Stimulated activated CD8-positive, alpha-beta memory T cell treated with anti-CD3 and anti-CD28 coated beads, Interleukin-4, amount 100 ng/mL, for 1 hour (primary cell): ENCODE results near the gene ZNF750.

Experiments
- DNase-seq, 2 donors: peaks; one replicate each; pipeline ENCODE4 v3.0.0-alpha.2; 2020; ENCODE audit warnings: low read depth in 2 of 2, low spot score in 1 of 2

Gene ZNF750

DNA sequence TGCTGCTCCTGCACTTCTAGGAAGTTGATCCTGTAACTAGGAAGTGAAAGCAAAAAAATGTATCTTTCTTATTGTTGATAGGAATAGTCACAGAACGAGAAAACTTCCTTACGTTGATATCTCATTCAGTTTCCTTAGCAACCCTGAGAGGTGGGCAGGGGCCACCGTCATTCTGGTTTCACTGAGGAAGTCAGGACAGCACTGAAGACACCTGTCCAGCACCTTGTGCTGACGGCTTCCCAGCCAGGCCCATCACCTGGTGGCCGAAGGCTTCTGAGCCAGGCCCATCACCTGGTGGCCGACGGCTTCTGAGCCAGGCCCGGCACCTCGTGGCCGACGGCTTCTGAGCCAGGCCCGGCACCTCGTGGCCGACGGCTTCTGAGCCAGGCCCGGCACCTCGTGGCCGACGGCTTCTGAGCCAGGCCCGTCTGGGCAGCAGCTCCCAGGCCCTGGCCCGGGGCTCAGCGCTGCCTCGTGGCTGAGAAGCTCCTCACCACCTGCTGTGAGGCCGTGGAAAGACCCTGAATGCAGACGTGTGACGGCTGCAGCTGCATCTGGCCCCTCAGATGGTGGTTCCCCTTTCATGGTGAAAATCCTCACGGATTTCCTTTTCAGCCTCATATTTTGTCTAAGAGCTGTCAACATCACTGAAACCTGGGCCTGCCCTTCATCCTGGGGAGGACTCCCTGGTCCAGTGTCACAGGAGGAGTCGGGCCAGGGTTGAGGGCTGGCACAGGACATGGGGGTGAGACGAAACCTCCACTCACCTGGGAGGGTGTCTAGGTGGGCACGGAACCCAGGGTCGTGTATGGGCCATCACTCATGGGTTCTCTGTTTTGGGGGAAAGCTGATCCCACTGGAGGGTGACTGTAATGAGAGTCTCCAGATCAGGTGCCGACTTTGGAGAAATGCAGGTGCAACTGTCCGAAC, 33.0 kb upstream of the ZNF750 start:
- no peak for DNase-seq

DNA sequence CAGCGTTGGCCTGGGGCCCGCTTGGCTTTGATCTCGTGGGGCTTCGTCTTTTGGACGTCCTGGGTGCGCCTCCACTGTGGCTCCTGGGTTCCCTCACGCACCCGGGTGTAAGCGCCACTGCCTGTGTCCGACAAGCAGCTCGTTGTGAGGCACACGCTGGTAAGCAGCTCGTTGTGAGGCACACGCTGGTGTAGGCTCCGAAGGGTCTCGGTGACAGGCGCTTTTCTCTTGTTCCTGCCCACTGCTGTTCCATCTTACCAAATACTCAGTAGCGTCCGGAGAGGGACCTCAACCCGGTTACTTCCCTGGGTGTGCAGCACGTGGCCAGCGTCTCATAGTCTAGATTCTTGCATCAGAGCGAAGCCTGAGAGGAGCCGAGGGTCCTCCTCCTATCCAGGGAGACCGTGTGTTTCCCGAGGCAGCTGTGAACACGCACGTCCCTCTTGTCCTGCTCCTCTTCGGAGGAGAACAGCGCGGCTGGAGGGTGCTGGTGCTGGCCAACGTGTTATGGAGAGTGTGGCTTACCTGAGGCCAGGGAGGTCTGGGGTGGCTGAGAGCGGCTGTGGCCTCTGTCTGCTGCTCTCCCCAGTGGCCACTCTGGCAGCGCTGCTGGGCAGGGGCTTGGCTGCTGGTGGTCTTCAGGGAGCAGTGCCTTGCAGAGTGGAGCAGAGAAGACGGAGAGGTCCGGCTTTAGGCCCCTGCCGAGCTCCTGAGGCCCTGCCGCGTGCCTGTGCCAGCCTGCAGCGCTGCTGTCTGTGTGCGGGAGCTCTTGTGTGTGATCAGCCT, 32.1 kb upstream of the ZNF750 start:
- no peak for DNase-seq

DNA sequence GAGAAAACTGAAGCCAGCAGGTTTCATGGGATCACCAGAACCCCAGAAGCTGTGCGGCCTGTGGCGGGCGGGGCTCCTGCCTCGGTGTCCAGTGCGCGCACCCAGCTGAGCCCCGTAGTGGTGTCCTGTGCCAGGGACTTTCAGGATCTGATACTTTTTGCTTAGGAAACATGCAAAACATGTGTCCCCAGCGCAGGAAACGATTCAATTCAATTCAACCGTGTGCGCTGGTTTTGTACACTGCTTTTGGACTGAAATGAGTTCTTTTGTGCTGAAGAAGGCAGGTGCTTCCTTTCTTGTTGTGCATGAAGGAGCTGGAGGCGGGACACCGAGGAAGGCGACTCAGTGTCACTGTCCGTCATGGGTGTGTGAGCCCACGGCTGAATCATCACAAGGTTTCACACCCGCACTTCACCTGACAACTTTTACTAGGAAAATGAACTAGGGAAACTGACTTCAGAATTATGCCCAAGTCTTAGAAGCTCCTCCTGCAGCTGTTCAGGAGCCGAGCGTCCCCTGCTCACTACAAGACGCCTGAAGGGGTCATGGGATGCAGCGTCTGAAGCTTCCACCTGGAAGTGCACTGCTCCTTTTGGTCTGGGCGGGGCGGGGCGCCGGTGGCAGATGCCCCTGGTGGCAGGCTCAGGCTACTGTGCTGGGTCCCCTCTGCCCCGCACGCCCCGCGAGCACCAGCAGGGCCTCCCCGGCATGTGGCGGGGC, 31.4 kb upstream of the ZNF750 start:
- DNase-seq: no peak

DNA sequence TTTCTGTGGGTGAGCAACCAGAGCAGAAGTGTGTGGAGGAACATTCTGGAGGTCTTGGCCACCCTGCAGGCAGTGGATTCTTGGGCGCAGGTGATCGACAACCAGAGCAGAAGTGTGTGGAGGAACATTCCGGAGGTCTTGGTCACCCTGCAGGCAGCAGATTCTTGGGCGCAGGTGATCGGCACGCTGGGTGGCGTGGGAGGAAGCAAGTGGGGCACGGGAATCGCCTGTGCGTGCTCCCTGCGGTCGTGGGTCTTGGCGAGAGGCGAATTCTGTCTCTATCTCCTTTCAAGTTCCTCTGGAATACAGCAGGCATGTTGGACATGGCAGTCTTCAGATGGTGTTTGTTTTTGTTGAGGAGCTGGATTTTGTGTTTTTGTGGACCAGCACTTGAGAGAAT, 30.7 kb upstream of the ZNF750 start:
- no peak for DNase-seq

DNA sequence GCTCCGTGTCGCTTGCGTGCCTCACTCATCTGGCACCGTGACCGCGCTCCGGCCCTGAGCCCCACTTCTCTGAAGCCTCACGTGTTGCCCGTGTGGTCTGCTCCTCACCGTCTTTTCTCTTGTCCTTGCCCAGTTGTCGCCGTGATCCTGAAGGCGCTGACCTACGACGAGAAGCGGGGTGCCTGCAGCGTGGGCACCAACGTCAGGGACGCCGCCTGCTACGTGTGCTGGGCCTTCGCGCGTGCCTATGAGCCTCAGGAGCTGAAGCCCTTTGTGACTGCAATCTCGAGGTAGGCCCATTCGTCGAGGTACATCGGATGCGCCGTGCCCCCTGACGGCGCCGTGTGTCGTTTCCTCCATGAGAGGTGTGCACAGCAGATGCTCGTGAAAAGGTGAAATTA, 30.3 kb upstream of the ZNF750 start:
- no peak for DNase-seq

DNA sequence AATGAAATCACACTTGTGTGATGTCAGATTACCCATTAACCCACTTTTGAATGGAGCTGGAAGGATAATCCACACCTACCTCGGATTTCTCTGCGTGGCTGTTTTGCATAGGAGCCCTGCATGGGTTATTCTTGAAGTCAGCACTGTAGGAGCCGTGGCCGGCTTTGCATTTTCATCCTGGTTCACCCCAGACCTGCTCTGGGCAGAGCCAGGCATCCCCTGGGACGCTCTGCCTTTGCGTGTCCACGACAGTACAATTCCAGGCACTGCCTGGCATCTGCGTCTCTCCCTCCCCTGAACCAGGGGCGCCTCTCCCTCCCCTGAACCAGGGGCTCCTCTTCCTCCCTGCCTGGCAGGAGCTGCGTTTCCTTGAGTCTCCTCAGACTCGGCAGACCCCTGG, 29.7 kb upstream of the ZNF750 start:
- DNase-seq: no peak

DNA sequence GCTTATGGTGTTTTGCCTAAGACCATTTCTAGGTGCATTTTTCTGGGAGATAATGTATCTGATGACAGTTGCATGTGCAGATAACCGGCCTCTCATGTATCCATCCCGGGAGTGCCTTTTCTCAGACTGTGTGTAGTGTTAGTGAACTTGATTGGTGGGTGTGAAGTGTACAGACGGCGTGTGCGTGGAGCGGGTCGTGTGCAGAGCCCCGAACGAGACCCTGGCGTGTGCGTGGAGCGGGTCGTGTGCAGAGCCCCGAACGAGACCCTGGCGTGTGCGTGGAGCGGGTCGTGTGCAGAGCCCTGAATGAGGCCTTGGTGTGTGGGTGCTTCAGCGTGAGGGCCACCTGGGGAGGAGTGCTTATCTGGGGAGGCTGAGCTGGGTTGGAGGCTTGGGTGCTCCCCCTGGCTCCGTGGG, 28.9 kb upstream of the ZNF750 start:
- DNase-seq: no peak

DNA sequence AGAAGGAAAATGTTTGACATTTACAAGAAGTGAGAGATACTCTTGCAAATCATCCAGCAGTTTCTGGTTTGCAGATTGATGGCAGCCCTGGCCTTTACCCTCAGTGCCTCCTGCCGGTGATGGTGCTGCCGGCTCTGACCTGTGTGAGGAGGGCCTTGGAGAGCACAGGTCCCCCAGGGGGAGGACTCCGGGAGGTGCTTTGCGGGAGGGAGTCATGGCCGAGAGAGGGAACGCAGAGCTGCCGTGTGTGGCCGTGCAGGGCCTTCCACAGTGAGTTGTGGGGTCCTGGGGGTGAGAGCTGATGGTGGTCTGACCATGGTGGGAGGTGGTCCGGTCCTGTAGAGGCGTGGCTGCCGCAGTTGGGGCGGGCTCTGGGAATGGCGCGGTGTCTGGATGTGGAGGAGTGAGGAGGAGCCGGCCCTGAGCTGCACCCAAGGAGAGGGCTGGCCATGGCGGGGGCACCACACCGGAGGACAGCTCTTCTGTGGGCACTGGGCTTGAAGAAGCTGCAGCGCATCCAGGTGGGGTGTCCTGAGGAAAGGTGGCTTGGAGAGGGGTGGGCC, 28.0 kb upstream of the ZNF750 start:
- DNase-seq: no peak

DNA sequence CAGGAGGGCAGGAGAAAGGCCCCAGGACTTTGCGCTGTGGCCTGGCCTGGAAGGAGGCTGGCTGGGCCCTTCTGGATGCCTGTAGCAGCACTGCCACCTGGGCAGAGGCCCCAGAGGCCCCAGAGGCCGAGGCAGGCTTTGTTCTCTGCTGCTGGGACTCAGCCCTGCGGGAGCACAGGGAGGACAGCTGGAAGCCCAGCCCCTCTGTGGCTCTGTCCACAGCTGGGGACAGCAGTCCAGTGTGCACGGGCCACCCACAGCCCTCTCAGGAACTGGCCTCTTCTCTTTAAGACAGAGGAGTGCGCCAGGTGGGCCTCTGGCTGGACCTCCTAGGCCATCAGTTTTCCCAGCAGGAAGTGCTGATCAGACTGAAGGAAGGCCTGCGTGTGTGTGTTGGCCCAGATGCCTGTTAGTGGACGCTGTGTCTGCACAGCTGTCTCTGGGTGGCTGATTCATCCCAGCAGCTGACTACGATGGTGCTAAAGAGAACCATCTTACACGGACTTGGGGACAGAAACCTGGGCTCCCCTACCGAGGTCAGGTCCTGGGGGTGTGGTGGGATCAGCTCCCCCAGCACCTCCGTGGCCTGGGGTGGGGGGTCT, 26.9 kb upstream of the ZNF750 start:
- DNase-seq: no peak

DNA sequence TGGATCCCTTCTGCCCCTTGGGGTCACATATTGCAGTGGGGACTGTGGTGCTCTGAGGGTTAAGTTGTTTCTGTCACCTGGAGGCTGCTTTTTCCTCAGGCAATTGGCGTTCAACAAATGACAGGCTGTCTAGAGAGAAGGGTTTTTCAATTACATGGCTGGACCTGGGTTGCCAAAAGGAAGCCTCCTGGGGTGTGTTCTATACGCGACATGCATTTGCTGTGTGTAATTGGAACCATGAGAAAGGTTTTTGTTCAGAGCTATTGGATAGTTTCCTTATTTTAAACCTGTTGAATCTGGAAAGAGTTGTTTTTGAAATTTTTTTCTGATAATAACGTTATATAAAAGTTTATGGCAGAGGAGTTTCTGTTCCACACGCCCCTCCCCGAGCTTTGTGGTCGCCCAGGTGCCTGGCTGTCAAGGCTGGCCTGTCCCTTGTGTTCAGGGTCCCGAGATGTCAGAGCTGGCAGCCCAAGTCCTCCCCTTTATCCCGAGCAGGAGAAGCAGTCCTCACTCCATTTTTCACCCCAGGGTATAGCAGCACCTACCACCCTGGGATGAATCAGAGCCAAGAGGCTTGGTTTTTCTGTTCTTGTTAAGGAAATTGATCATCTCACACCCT, 26.1 kb upstream of the ZNF750 start:
- DNase-seq: no peak

DNA sequence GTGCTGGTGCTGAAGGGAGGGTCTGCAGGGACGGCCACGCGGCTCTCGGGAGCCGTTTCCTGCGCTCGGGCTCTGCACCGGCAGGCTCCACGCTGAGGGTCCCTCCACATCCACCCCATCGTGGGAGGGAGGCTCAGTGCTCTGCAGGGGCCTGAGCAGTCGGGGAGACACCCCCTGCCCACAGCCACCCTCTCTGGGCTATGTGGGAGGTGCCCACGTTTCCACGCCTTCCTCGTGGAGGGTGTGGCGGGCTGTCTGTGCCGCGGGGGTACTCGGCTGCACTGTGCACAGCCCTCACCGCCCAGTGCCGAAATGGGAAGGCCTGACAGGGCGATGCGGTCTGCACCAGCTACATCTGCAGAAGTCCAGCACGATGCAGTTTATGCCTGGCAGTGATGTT, 25.5 kb upstream of the ZNF750 start:
- DNase-seq: no peak

DNA sequence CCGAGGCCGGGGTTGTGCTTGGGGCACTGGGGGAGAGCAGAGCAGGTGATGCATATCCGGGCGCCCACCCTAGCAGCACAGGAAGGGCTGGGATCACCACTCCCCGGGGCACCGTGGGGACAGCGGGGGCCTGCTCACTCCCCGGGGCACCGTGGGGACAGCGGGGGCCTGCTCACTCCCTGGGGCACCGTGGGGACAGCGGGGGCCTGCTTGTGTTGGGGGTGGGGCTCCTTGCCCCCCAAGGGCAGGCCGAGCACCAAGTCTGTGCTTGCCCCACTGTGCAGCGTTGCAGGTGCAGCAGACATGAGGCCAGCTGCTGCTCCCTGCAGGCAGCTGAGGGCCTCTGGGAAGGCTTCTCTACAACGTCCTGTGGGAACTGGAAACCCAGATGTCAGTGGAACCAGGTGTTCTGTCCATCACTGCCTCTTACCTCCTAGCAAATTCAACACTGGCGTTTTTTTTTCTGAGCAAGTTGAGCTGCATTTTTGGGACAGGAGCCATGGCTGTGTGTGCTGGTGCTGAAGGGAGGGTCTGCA, 25.0 kb upstream of the ZNF750 start:
- no peak for DNase-seq

DNA sequence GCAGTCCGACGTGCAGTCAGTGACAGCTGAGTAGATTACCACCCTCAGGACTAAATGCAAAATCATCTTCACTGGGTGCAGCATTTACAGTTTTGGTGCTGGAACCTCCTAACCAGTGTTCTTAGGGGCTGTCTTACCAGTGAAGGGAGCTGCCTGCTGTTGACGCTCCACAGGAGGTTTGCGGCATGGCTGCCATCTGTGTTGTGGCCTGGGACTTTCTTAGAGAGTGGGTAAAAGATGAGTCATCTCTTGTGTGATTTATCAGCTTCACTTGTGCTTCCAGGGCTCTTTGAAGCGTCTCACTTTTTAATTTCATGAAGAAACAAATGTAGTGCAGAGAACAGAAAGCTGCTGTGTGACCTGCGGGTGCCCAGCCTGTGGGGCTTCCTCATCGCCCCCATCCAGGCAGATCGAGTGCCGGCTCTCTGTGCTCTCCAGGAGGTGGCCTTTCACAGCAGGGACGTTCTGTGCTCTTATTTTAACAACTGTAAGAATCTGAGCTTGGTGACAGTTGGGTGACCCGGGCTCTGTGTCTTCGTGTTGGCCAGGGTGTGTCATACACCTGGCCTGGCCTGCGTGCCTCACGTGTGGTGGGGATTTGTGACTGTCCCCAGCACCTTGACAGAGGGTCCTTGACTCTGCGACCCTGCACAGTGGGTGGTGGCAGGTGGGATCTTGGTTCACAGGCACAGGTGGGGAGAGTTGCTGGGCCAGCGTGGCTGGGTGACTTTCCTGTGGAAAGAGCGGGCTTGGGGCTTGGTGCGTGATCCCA, 24.3 kb upstream of the ZNF750 start:
- peak; percentile 47 to 78 for DNase-seq

DNA sequence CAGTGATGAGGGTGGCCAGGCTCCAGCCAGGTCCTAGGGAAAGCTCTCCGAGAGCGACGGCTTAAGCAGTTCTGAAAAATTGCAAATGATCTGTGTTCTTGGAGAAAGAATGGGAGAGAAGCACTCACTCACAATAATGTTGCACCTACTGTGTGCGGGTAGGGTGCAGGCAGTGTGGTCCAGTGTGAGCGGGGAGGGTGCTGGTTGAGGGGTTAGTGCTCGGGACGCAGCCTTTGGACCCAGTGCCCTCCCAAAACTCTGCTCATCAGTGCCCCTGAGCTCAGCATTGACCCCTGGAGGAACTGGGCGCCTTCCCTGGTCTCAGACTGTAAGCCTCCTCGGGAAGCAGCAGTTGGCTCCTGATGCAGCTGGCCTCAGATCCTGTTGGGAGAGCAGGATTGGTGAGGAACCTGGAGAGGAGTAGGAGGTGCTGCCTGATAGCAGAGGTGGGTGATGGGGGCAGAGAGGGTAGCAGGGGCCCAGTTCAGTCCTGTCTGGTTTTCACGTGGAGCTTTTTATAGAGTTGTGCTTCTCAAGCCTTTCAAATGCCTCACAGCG, 23.6 kb upstream of the ZNF750 start:
- no peak for DNase-seq

DNA sequence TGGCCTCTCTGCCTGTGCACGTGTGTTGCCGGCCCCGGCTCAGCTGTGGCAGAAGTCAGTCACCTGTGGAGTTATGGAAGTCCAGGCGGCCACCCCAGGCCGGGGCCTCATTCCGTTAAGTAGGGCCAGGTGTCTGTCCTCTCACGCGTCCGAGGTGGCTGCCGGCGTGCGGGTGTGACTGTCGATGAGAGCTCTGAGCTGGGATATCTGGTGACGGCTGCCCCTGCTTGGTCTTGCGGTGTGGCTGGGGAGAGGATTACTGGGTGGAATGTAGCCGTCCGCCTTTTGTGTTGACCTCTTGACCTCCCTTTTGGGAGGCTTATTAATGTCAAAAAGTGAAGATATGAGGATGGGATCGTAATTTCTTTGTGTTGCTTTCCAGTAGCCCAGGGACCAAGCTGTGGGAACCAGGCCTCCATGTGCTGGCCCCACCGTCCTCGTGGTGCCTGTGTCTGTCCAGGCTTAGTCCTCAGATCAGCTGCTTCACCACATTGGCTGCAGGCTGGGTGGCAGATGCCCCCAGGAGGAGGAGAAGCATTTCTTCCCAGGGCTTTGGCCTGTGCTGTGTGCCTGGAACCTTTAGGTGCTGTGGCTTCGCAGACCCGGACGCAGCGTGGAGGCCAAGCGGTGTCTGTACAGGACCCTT, 23.0 kb upstream of the ZNF750 start:
- DNase-seq: no peak

DNA sequence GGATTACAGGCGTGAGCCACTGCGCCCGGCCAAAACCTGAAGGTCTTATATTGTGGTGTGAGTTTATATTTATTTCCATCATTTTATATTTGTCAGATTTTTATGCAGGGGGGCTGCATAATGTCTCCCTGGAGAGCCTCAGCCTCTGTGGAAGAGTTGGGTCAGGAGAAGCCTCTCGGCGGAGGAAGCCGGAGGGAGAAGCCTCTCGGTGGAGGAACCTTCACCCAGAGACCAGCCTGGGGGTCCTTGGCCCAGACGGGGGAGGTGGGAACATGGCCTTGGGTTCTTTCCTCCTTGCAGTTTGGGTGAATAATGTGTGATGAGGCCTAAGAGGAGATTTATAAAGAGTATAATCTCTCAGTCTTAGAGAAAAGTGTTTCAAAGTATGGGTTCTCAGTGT, 22.4 kb upstream of the ZNF750 start:
- DNase-seq: no peak

DNA sequence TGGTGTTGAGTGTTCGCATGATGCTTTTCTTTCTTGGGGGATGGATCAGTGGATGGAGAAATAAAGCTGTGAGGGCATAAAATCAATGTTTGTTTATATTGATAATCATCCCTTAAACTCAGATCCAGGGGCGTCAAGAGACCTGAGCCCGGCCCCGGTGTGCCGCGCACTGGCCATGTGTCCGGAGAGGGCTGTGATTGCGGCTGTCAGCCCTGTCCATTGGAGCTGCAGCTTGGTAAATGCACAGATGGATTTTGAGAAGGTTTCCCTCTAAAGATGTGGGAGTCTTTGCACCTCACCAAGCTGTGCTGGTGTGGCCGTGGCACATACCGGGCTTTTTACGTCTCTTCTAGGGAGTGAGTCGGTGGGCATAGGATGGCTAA, 21.6 kb upstream of the ZNF750 start:
- no peak for DNase-seq

DNA sequence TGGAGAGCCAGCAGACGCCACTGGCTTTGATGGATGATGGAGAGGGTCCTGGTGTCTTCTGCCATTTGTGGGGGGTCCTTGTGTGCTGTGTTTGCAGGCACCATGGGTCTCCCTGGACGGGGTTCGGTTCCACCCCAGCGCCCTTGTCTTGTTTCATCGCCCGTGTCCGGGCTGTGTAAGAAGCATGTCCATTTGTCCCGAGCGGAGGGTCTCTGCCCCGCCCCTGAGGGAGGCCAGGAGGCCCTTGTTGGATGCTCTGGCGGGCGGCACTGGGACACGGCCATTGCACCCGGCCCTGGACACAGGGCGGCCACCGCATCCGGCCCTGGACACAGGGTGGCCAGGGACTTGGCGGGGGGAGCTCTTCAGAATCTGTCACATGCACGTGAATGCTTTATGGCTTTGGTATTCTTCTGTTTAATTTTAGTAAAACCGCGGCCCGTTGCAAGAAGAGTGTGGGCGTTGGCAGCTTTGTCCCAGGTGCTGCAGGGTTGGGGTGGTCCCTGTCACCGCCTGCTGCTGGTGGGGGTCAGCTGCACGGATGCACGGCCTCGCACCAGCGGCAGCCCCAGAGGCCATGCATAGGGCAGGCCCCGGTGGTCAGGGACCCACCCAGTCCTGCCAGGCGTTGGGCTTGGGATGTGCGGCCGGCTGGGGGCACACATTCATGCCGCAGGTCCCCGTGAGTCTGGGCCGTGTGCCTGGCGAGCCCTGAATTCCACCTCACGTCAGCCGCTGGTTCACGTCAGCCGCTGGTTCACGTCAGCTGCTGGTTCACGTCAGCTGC, 21.0 kb upstream of the ZNF750 start:
- no peak for DNase-seq
